Loucy (cell line): Measurements from ENCODE around the gene MGAT5B.

Experiments used
- H2AFZ ChIP-seq: fragments of 200-600 bp; sonication (generic); 2 replicates; pipeline ENCODE4 v1.6.0; 2016; ENCODE audit warnings: antibody characterized with exemption, mild to moderate bottlenecking, low read length, moderate library complexity
- H3F3A ChIP-seq: fragments of 200-600 bp; 2 replicates; pipeline ENCODE4 v1.6.0; 2016; ENCODE audit warnings: antibody characterized with exemption, low read depth, mild to moderate bottlenecking
- H3K27me3 ChIP-seq: fragments of 200-600 bp; sonication (generic); 2 replicates; pipeline ENCODE4 v1.6.1; 2014; ENCODE audit warnings: low read length, mild to moderate bottlenecking; ENCODE audit not compliant: insufficient read depth, poor library complexity, severe bottlenecking
- H3K36me3 ChIP-seq: fragments of 200-600 bp; sonication (generic); 2 replicates; pipeline ENCODE4 v1.6.1; 2016; ENCODE audit warnings: low read length; ENCODE audit not compliant: insufficient read depth
- H3K4me1 ChIP-seq: fragments of 200-600 bp; sonication (generic); 2 replicates; pipeline ENCODE4 v1.5.1; 2014; ENCODE audit warnings: low read length, mild to moderate bottlenecking; ENCODE audit not compliant: insufficient read depth, poor library complexity, severe bottlenecking
- H3K4me2 ChIP-seq: fragments of 200-600 bp; sonication (generic); 2 replicates; pipeline ENCODE4 v1.6.0; 2014; ENCODE audit warnings: antibody characterized with exemption, low read length, low read depth, mild to moderate bottlenecking; ENCODE audit not compliant: poor library complexity, severe bottlenecking
- H3K4me3 ChIP-seq: fragments of 200-600 bp; sonication (generic); 2 replicates; pipeline ENCODE4 v1.5.1; 2014; ENCODE audit warnings: low read length, mild to moderate bottlenecking, mixed read lengths; ENCODE audit not compliant: poor library complexity, severe bottlenecking
- H3K79me2 ChIP-seq: fragments of 200-600 bp; sonication (generic); 2 replicates; pipeline ENCODE4 v1.6.1; 2014; ENCODE audit warnings: low read length; ENCODE audit not compliant: insufficient read depth
- H3K9ac ChIP-seq: fragments of 200-600 bp; sonication (generic); 2 replicates; pipeline ENCODE4 v1.6.0; 2014; ENCODE audit warnings: mild to moderate bottlenecking, low read depth, low read length, moderate library complexity; ENCODE audit not compliant: poor library complexity, severe bottlenecking
- H3K9me2 ChIP-seq: fragments of 200-600 bp; sonication (generic); replicated peaks from 2 replicates; pipeline ENCODE4 v1.6.1; 2016; ENCODE audit warnings: low read depth, low read length, mixed read lengths
- H3K9me3 ChIP-seq: fragments of 200-600 bp; sonication (generic); 2 replicates; pipeline ENCODE4 v1.6.1; 2014; ENCODE audit warnings: mild to moderate bottlenecking, antibody characterized with exemption, low read length, low read depth; ENCODE audit not compliant: insufficient read depth
- H4K20me1 ChIP-seq: fragments of 200-600 bp; sonication (generic); 2 replicates; pipeline ENCODE4 v1.6.0; 2014; ENCODE audit warnings: antibody characterized with exemption, low read length, mild to moderate bottlenecking; ENCODE audit not compliant: insufficient read depth, poor library complexity, severe bottlenecking
- CTCF ChIP-seq: fragments of 200-600 bp; sonication (generic); conservative IDR thresholded peaks from 2 replicates; pipeline ENCODE4 v1.5.1; 2014; ENCODE audit warnings: mild to moderate bottlenecking, antibody characterized with exemption, low read length
- EZH2phosphoT487 ChIP-seq: fragments of 200-600 bp; IDR thresholded peaks from 2 replicates; pipeline ENCODE4 v1.6.1; 2018; ENCODE audit warnings: antibody characterized with exemption, mild to moderate bottlenecking, moderate library complexity, borderline replicate concordance

Gene MGAT5B

GRCh38 chr17:76997981-76998531 is 129.9 kb downstream of the MGAT5B start:
- peaks cover 60% of the 10 kb centered on the region for H3K4me1 ChIP-seq
- peaks cover 16% of the 10 kb centered on the region; the same call in 1 of the 2 replicates for H3F3A ChIP-seq
- no peaks in the 10 kb centered on the region for H4K20me1 ChIP-seq
- peaks cover 12% of the 10 kb centered on the region for H3K79me2 ChIP-seq
- no peak for TF ChIP-seq EZH2phosphoT487
- peak overlapping the region; percentile 69 for H3K4me3 ChIP-seq
- no peaks in the 10 kb centered on the region for H3K9me2 ChIP-seq
- peak overlapping the region; percentile 85 for H3K9ac ChIP-seq
- H3K9me3 ChIP-seq, result no peaks in the 10 kb centered on the region
- no peak overlapping the region for H2AFZ ChIP-seq
- no peaks in the 10 kb centered on the region for H3K36me3 ChIP-seq
- peak overlapping the region; percentile 78 for H3K4me2 ChIP-seq
- H3K27me3 ChIP-seq, result no peaks in the 10 kb centered on the region

- no peaks in the 10 kb centered on the region for H4K20me1 ChIP-seq
- no peaks in the 10 kb centered on the region for H3K36me3 ChIP-seq
- no peaks in the 10 kb centered on the region for H3K9me2 ChIP-seq
- H3K79me2 ChIP-seq, result peaks cover 12% of the 10 kb centered on the region
- H3K4me2 ChIP-seq, result peak overlapping the region; percentile 78
- no peaks in the 10 kb centered on the region for H3K27me3 ChIP-seq
- peak overlapping the region; percentile 69 for H3K4me3 ChIP-seq
- no peak for TF ChIP-seq CTCF
- no peak for TF ChIP-seq EZH2phosphoT487
- no peak overlapping the region for H2AFZ ChIP-seq
- H3K9ac ChIP-seq, result peak overlapping the region; percentile 85
- peaks cover 16% of the 10 kb centered on the region; the same call in 1 of the 2 replicates for H3F3A ChIP-seq
- peaks cover 57% of the 10 kb centered on the region for H3K4me1 ChIP-seq
- no peaks in the 10 kb centered on the region for H3K9me3 ChIP-seq
Observed at GRCh38 chr17:76998839-76999238, 130.6 kb downstream of the MGAT5B start.
